ENCODE measurements around the gene USP13.

DNA sequence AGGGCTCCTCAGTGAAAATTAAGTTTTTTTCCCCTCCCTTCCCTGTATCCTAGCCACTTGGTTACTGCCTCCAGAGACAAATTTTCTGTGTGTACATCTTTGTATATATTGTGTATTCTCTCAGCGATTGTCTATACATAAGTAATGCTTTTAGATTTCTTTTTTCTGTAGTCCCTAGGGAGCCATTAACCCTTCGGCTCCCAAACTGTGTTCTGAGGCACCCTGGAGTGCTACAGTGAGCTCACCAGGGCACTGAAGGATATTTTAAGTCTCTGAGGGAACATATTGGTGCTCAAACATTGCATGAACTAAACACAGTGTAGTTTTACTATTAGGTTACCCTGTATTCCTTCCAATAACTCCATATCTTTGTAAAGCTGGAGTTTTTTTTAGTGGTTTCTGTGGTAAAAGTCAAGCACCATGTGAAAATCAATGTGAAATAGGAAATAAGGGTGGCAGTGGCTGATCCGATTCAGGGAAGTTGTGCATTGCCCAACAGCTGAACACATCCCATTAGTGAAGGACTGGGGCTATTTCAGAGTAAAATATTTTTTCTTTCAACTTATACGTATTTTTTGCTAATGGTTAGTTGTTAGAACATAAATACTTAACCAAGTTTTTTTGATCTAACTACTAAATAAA lies 43.0 kb downstream of the USP13 start:
- TF ChIP-seq GATA3 (IDR thresholded peaks at IDR 0.05; ENCODE audit: low read depth, low read length) = no peak
- TF ChIP-seq GATA2 (IDR thresholded peaks at IDR 0.05; ENCODE audit: low read depth, low read length) = no peak

Measured in SH-SY5Y (cell line).